NCI-H1105 (cell line): ENCODE results near the gene OTUD5.
"Not testable (repeated sequence)": the region's sequence is repeated elsewhere in the genome, so short reads cannot be mapped to it uniquely, and the experiment has no call there.

ENCODE experiments used
- DNase-seq: peaks from one replicate; lab custom pipeline; 2025; lab: John Stamatoyannopoulos, UW

Gene OTUD5

GRCh38 chrX:48909703-48910294 is 47.6 kb downstream of the OTUD5 start:
- DNase-seq, result no peak

DNA sequence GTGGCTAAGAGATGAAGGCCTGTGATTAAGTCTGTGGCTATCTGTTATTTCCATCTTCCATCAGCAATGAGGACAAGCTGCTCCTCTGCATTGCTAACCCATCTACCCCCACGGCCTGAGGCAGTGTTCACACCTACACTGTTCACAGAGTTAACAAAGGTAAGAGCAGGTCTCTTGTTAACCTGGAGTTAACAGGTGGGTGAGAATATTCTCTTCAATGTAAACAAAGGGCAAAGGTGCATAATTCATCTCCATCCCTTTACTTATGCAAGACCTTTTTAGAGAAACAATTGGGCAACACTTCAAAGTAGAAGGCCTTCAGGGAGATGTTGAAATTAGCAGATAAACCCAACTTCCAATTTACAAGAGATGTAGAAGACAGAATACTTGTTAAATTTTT is 48.8 kb downstream of the OTUD5 start:
- DNase-seq, result no peak

- DNase-seq, result no peak
Measured at GRCh38 chrX:48905090-48905790, 52.2 kb downstream of the OTUD5 start.

DNA sequence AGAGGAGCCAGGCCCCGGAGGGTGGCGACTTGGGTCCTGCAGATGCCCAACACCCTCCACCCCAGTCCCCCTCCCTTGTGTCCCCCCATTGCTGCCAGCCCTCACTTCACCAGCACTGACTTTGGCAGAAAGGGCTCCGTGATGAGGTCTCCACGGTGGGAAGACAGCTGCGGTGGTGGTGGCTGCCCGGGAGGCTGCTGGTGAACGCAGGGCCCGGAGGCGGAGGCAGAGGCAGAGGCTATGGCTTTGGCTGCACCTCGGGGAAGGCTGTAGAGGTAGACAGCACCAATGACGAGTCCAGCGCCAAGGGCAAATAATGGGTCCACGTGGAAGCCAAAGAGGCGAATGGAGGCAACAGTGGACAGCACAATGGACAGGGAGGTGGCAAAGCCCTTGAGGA is 52.8 kb downstream of the OTUD5 start:
- DNase-seq, result no peak

- no peak for DNase-seq
Measured at GRCh38 chrX:48904180-48904579, 53.2 kb downstream of the OTUD5 start.

DNA sequence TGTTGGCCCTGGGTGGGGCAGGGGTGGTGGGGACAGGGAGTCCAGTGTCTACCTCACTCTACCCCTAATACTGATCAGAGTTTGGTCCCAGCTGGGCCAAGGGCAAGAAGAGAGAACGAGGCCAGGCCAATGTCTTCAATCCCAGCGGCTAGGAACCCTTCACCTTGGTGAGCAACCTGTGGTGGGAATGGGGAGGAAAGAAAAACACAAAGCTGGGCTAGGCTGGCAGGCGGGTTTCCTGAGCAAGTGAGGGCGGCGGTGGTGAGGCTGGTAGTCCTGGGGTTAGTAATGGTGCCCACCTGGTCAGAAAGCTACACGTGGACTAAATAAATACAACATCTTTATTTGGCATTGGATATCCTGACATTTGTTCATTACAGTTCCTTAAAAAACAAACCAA is 54.1 kb downstream of the OTUD5 start:
- DNase-seq, result no peak

DNA sequence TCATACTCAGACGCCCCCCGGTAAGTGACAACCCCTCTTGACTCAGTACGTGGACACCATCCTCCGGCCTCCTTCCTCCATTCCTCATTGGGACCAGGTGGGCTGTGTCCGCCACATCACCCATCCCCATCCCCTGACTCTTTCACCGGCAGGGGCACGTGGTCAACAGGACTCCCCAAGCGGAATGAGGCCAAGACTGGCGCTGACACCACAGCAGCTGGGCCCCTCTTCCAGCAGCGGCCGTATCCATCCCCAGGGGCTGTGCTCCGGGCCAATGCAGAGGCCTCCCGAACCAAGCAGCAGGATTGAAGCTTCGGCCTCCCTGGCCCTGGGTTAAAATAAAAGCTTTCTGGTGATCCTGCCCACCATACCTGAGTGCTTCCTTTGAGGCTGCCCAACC is 54.6 kb downstream of the OTUD5 start:
- DNase-seq, result no peak

GRCh38 chrX:48902135-48902534 is 55.3 kb downstream of the OTUD5 start:
- DNase-seq, result no peak

DNA sequence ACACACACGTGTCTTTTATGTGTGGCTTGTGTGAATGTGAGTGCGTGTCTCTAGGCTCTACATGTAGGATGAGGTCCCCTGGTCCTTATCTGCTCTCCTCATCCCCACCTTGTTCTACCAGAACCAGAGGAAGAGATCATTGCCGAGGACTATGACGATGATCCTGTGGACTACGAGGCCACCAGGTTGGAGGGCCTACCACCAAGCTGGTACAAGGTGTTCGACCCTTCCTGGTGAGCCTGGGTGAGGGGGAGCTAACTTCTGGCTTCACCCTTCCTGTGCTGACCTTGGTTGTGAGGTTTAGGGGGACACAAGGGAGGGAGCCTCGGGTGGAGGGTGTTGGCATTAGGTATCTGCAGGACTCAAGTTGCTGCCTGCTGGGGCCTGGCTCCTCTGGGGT is 56.3 kb downstream of the OTUD5 start:
- no peak for DNase-seq

DNA sequence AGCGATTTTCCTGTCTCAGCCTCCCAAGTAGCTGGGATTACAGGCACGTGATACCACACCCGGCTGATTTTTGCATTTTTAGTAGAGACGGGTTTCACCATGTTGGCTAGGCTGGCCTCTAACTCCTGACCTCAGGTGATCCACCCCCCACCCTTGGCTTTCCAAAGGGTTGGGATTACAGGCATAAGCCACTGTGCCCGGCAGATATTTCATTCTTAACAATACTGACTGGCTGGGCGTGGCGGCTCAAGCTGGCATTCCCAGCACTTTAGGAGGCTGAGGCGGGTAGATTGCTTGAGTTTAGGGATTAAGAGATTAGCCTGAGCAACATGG is 58.4 kb downstream of the OTUD5 start:
- no peak for DNase-seq

GRCh38 chrX:48897625-48898306 is 59.6 kb downstream of the OTUD5 start, which contains the start of the genes PQBP1 and TIMM17B:
Gene PQBP1 (plus strand): TSS chrX:48897930. CDS start chrX:48898510, 580 bp downstream.
Gene TIMM17B (minus strand): TSS chrX:48897768. CDS start chrX:48897749, 19 bp downstream.
- peak; percentile 88 for DNase-seq

GRCh38 chrX:48897157-48897624 is 60.2 kb downstream of the OTUD5 start:
- DNase-seq, result peak; percentile 74

- no peak for DNase-seq
Measured at GRCh38 chrX:48896611-48897011, 60.8 kb downstream of the OTUD5 start.

- DNase-seq, result no peak
Measured at GRCh38 chrX:48894891-48895290, 62.5 kb downstream of the OTUD5 start.

- DNase-seq, result no peak
Measured at GRCh38 chrX:48893556-48894348, 63.7 kb downstream of the OTUD5 start.

- no peak for DNase-seq
Measured at GRCh38 chrX:48892896-48893295, 64.5 kb downstream of the OTUD5 start.

GRCh38 chrX:48891402-48892288 is 65.8 kb downstream of the OTUD5 start:
- peak; percentile 70 for DNase-seq

- DNase-seq, result peak; percentile 1
Measured at GRCh38 chrX:48890934-48891401, 66.4 kb downstream of the OTUD5 start.

GRCh38 chrX:48890296-48890925 is 67.0 kb downstream of the OTUD5 start:
- DNase-seq, result no peak

GRCh38 chrX:48886586-48886985 is 70.8 kb downstream of the OTUD5 start:
- not testable (repeated sequence) for DNase-seq

- DNase-seq, result no peak
Measured at GRCh38 chrX:48883729-48884128, 73.7 kb downstream of the OTUD5 start.
